Bronchial epithelial cell (primary cell): Measurements from ENCODE around the gene MN1. TPM values are rescaled to one million over a fixed set of nuclear protein-coding genes. Genes with fewer than 3 reads are reported as not detected.
"Not testable (repeated sequence)": the region's sequence is repeated elsewhere in the genome, so short reads cannot be mapped to it uniquely, and the experiment has no call there.

Source experiments
- DNase-seq: peaks from one replicate; pipeline ENCODE4 v3.0.0-alpha.2; 2010; ENCODE audit warnings: low read depth
- FAIRE-seq: peaks from 2 replicates; lab custom pipeline; 2011; peaks lifted over from hg19 to GRCh38; lab: Jason Lieb, UNC
- H3K27me3 ChIP-seq: 2 replicates; pipeline ENCODE4 v1.5.1; 2011; ENCODE audit warnings: low read length; ENCODE audit not compliant: control insufficient read depth, insufficient read depth
- H3K36me3 ChIP-seq: 2 replicates; pipeline ENCODE4 v1.5.1; 2011; ENCODE audit warnings: low read length; ENCODE audit not compliant: control insufficient read depth, insufficient read depth
- H3K4me3 ChIP-seq: 2 replicates; pipeline ENCODE4 v1.5.1; 2011; ENCODE audit warnings: mild to moderate bottlenecking, low read depth, low read length, control low read depth
- total RNA-seq: library from RNA; depleted of rRNA; stranded (reverse); fragments of >200 nt; gene quantifications from 2 replicates; pipeline ENCODE4 v1.2.1, GENCODE V29; 2014
- TF ChIP-seq, protein P1 (sequence below): IDR thresholded peaks from 2 replicates; pipeline ENCODE4 v1.5.1; 2011; ENCODE audit warnings: mild to moderate bottlenecking, moderate library complexity, low read length, control low read depth, inconsistent platforms; ENCODE audit not compliant: insufficient read depth, severe bottlenecking

MN1 gene
- total RNA-seq, 1 donor from 2014 or later: 1.3 TPM

DNA sequence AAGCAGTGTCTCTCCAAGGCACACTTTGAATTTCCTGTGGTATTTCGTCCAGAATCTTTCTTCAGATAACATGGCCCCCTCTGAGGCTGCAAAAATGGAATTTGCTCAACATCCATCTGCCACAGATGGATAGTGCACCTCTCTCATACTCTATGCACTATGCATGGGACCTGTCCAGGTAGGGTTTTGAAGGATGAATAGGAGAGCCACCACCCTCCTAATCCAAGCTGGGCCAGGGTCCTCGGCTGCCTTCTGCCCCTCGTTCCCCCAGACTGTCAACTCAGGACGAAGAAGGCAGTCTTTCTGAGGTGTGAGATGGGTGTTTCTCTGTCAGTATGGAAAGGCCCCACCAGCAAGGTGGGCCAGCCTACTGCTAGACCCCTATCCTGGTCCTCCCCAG, 56.4 kb downstream of the MN1 start:
- no peak for DNase-seq
- FAIRE-seq: no peak
- Histone ChIP-seq H3K4me3 (no peak overlapping the region), H3K27me3 (no peaks in the 10 kb centered on the region), H3K36me3 (no peaks in the 10 kb centered on the region)
- TF ChIP-seq, protein P1, sequence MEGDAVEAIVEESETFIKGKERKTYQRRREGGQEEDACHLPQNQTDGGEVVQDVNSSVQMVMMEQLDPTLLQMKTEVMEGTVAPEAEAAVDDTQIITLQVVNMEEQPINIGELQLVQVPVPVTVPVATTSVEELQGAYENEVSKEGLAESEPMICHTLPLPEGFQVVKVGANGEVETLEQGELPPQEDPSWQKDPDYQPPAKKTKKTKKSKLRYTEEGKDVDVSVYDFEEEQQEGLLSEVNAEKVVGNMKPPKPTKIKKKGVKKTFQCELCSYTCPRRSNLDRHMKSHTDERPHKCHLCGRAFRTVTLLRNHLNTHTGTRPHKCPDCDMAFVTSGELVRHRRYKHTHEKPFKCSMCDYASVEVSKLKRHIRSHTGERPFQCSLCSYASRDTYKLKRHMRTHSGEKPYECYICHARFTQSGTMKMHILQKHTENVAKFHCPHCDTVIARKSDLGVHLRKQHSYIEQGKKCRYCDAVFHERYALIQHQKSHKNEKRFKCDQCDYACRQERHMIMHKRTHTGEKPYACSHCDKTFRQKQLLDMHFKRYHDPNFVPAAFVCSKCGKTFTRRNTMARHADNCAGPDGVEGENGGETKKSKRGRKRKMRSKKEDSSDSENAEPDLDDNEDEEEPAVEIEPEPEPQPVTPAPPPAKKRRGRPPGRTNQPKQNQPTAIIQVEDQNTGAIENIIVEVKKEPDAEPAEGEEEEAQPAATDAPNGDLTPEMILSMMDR: no peak

DNA sequence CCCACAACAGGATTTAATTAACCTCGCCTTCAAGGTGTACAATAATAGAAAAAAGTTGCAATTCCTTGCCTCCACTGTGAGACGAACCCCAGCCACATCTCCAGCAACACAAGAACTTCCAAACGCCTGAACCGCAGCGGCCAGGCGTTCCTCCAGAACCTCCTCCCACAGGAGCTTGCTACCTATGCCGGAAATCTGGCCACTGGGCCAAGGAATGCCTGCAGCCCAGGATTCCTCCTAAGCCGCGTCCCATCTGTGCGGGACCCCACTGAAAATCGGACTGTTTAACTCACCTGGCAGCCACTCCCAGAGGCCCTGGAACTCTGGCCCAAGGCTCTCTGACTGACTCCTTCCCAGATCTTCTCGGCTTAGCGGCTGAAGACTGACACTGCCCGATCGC, 57.5 kb downstream of the MN1 start:
- H3K4me3 ChIP-seq, H3K36me3 ChIP-seq, DNase-seq, FAIRE-seq, H3K27me3 ChIP-seq: not testable (repeated sequence)

DNA sequence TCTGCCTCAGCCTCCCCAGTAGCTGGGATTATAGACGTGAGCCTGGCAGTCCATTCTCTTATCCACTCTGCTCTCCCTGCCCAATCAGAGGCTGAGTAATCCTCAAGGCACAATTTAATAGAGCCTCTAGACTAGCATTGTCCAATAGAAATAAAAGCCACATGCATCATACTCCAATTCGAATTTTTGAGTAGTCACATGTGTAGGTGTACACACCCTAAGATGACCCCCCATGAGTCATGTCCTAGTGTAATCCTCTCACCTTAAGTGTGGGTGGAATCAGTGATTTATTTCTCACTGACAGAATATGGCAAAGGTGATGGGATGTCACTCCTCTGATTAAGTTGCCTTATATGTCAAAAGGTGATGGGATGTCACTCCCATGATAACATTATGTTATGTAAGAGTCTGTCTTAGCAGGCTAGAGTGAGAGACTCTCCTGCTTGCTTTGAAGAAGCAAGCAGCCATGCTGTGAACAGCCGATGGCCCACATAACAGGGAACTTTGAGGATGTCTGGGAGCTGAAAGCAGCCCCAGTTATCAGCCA, 61.3 kb downstream of the MN1 start:
- H3K36me3 ChIP-seq: no peaks in the 10 kb centered on the region
- H3K27me3 ChIP-seq: no peaks in the 10 kb centered on the region
- FAIRE-seq (no peak), DNase-seq (peak; percentile 68)
- TF ChIP-seq, protein P1: no peak
- no peak overlapping the region for H3K4me3 ChIP-seq

DNA sequence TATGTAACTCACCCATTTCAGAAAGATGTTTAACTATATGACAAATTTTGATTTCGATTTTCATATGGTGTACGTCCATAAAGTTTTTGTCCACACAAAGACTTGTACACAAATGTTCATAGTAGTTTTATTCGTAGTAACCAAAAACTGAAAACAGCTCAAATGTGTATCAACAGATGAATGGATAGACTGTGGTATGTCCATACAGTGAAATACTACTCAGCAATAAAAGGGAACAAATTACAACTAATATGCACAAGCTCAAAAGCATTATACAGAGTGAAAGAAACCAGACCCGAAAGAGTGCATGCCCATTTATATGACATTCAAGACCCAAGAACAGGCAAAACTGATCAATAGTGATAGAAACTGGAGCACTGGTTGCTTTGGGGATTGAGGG, 64.0 kb downstream of the MN1 start:
- H3K4me3 ChIP-seq: no peak overlapping the region
- no peaks in the 10 kb centered on the region for H3K36me3 ChIP-seq
- DNase-seq: no peak
- no peaks in the 10 kb centered on the region for H3K27me3 ChIP-seq
- TF ChIP-seq, protein P1: no peak
- no peak for FAIRE-seq

DNA sequence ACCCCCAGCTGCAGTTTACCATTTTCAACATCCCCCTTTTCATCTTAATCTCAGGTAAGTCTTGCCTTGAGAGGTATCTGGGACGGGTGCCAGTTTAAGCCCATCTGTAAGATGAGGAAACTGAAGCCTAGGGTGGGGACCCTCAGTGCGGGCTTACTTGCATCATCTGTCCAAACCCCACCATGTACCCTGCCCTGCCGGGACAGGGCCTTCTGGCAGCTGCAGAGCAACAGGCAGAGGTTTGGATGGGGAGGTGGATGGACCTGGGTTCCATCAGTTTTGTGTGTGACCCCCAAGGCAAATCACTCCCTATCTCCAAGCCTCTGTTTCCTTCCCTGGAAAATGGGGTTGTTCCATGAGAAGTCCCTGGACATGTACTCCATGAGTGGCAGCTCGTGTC, 67.5 kb downstream of the MN1 start:
- FAIRE-seq (no peak), DNase-seq (no peak)
- Histone ChIP-seq H3K36me3 (no peaks in the 10 kb centered on the region), H3K4me3 (no peak overlapping the region), H3K27me3 (no peaks in the 10 kb centered on the region)
- TF ChIP-seq, protein P1: no peak

DNA sequence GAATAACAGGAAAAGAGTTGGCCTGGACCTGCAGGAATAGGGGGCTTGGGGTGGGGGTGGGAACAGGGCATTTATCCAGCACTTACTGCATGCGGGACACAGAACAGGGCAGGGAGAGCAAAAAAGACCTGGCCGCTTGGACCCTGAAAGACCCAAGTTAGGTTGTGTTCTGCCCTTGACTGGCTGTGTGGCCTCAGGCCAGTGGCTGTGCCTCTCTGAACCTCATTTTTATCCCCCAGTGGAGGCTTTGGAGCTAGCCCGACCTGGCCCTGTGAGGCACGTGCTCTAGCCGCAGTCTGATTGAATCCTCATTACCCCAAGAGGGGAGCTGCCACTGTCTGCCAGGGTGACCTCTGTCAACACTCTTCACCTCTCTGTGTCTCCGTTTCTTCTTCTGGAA, 68.7 kb downstream of the MN1 start:
- Histone ChIP-seq H3K36me3 (no peaks in the 10 kb centered on the region), H3K27me3 (no peaks in the 10 kb centered on the region), H3K4me3 (no peak overlapping the region)
- no peak for FAIRE-seq
- no peak for DNase-seq
- TF ChIP-seq, protein P1: no peak
